Stimulated activated CD8-positive, alpha-beta memory T cell treated with anti-CD3 and anti-CD28 coated beads, Interleukin-7, amount 100 ng/mL, for 48 hours (primary cell): Measurements from ENCODE around the gene MCM3.

Source experiments
- DNase-seq, 2 donors: peaks; one replicate each; pipeline ENCODE4 v3.0.0-alpha.2; 2020; ENCODE audit warnings: low read depth in 1 of 2; ENCODE audit errors: extremely low read depth in 1 of 2

The MCM3 gene

DNA sequence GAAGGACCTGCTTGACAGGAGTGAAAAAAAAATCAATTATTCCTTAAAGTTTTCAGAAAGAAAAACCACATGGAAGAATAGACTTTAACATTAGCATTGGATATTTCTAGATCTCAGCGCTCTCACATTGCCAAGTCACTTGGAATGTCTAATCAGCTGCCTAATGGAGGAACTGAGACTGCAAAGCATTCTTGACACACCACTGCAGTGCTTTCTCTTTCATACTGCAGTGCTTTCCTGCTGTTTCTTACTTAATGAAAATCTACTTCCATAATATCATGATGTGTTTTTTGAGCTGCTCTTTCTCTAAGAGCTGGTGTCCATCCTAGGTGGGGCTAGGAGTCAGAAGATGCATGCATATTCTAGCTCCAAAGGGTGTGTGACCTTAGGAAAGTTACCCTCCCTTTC lies 20.4 kb upstream of the MCM3 start:
- DNase-seq = no peak

DNA sequence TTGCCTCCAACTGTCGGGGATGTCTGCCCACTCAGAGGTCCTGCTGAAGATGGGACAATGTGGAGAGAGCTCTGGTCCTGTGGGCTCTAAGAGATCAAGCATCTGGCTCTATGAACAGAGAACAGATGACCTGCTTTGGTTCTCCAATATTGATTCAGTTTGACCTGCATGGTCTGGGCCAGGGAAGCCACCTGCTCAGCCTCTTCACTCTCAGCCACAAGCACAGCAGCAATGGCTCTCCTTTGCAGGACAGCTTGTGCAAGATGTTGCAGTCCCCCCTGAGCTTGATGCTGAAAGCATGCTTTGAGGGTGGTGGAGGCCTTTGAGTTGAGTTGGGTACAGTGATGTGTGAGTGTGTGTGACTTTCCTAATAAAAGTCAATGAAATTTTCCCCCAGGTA lies 18.6 kb upstream of the MCM3 start:
- no peak for DNase-seq

GRCh38 chr6:52301326-52301725 lies 16.8 kb upstream of the MCM3 start:
- no peak for DNase-seq

GRCh38 chr6:52300489-52300931 lies 16.0 kb upstream of the MCM3 start:
- DNase-seq = no peak

GRCh38 chr6:52299653-52300052 lies 15.1 kb upstream of the MCM3 start:
- DNase-seq = no peak

- no peak for DNase-seq
Observed at GRCh38 chr6:52297433-52297832, 12.9 kb upstream of the MCM3 start.

DNA sequence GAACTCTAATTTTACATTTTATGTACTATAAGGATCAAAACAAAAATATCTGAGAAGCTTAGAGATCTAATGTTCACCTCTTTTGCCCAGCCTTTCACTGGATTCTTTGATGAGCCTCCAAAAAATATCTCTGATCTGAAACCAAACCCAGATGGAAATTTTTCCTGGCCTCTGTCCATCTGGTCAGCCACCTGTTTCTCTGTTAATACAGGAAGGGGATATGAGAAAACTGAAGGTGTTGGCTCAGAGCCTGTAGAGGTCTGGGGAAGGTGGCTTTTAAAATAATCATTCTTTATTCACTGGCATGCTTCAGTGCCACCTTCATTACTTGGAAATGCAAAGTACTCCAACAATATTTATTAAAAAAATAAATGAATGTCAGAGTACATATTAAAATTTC lies 8.5 kb upstream of the MCM3 start:
- no peak for DNase-seq

GRCh38 chr6:52288841-52289240 lies 4.3 kb upstream of the MCM3 start:
- no peak for DNase-seq

DNA sequence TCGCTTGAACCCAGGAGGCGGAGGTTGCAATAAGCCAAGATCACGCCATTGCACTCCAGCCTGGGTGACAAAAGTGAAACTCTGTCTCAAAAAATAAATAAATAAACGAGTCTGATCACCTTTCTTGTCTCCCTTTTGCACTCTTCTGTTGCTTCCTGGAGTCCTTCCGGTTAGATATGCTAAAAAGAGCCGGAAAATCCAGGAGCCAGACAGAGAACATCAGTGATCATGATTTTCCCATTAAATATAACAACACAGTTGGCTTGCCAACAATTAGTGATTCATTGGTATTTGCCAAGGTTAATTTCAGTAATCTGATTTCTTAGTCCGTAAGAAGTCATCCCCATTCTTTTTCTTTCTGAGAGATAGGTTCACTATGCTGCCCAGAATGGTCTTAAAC lies 3.7 kb upstream of the MCM3 start:
- DNase-seq = no peak

DNA sequence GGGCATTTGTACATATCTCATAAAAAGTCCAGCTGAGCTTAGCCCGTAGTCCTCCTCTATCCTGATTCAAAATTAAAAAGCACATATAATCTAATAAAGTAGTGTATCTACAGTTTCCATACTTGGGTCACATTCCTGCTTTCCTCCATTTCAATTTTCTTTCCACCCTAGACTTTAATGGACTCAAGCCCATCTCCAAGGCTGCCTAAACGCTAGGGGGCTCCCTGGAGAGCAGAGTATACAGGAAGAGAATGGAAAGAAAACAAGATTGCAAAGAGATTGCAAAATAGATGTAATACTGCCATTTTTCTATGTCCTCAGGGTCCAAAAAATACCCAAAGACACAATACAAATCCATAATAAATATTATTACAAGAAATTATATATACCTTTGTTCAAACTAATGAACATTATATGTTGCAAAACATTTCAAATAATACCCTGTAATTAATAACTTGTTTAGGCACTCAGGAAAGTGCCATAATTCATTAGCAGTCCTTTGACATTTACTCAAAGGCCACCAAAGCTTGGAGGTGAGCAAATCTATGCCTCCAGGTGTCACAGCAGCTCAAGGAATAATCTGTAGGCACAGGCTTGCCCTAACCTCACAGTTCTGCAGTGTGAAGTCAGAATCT lies 2.4 kb upstream of the MCM3 start:
- DNase-seq = peak in 1 of 2 donors; percentile 61

GRCh38 chr6:52285177-52286068 lies 881 bp upstream of the MCM3 start:
- DNase-seq = no peak

DNA sequence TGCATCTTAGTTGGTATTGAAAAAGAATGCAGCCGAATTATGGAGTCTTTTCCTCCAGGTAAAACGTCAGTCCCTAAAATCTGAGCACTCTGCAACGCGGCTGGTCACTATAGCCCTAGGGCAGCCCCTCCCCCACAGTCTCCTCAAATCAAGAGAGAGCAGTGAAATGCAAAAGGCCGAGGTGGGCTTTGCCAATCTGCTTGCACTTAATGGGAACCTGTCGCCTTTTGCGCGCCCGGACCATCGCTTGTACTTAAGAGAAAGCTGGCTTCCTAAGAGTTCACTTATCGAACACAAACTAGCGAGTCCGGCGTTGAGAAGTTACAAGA lies 447 bp downstream of the MCM3 start:
- DNase-seq = peak; percentile 33 to 51

DNA sequence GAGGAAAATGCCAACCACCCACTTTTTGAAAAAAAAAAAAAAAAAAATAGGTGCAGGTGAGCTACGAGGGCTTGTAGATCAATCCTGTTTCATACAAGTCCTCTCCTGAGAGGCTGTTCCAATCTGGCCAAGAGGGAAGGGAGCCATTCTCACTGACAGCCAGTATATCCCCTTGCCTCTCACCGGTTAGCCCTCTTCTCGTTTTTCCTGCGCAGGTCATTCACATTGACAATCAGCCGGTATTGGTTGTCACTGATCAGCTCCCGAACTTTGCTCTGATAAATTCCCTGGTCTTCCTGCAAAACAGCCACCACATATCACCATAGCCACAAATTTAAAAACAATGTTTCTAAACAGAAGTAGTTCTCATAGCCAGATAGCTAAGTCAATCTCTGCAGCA lies 1.4 kb downstream of the MCM3 start:
- no peak for DNase-seq

DNA sequence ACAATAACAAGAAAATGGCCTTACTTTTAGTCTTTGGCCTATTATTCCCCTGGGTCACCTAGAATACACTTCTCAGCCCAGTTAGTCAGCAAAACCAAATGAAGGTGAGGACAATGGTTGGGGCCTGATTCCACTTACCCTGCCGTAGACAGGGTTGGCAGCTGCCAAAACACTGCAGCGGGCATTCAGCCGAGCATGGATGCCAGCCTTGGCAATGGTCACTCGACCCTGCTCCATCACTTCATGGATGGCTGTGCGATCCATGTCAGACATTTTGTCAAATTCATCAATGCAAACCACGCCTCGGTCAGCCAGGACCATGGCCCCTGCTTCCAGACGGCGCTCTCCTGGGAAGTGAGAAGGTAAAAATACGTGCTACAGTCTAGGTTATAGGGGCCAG lies 8.4 kb downstream of the MCM3 start:
- DNase-seq = no peak

DNA sequence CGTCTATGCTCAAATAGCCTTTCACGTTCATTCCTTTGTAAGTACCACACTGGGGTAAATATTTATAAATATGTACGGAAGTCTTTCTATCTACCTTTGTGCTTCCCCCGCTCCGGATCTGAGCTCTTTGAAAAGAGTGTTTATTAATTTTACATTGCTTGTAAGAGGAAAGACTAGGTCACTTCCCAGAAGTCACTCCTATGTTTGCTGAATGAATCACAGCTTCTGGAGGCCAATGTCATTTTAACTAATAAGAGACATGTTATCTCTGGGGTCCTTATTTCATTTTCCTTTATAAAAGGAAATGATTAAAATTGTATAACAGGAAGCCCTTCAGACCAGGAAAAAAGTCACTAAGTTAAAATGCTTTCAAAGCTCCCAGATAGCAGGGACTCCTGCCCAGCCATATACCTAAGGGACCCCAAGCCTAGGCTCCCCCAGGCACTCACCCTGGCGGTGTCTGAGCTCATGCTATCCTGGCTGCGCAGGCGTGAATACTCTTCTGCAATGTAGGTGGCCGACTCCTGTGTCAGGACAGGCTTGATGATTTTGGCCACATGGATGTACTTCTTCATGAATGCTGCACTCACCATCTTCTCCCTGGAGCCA lies 12.6 kb downstream of the MCM3 start:
- DNase-seq = no peak

DNA sequence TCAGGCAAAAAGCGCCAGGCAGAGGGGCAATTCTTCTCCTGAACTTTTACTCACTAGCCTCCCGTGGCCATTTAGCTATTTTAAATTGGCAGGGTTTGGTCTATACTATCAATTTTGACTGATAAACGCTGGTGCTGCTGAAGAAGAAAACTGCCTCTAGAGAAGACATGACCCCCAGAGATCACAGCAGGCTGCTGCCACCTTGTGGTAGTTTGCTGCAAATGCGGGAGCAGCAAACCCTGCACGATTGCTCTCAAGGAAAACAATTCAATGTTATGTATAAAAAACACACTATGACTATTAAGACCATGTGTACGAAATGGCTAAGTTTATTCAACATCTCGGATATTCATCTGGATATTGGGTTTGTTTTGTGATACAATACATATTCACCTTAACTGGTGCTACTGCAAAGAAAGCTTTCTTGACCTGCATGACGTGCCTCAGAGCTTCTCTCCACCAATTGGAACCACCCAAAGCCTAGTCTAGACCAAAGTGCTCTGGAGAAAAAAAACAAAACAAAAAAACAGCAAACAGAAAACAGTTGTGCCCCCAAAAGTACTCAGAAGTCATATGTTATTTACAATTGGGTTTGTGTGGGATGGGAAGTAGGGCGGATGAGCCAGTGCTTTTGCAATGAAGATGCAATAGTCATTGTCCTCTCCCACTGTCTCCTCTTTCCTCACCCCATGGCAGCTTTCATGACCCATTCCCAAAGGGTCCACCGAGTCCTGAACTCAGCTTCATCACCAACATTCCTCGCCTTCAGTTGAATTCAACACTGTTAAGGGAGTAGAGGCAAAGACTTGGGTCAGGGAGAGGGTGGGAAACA lies 20.6 kb downstream of the MCM3 start:
- DNase-seq = peak; percentile 17 to 35

DNA sequence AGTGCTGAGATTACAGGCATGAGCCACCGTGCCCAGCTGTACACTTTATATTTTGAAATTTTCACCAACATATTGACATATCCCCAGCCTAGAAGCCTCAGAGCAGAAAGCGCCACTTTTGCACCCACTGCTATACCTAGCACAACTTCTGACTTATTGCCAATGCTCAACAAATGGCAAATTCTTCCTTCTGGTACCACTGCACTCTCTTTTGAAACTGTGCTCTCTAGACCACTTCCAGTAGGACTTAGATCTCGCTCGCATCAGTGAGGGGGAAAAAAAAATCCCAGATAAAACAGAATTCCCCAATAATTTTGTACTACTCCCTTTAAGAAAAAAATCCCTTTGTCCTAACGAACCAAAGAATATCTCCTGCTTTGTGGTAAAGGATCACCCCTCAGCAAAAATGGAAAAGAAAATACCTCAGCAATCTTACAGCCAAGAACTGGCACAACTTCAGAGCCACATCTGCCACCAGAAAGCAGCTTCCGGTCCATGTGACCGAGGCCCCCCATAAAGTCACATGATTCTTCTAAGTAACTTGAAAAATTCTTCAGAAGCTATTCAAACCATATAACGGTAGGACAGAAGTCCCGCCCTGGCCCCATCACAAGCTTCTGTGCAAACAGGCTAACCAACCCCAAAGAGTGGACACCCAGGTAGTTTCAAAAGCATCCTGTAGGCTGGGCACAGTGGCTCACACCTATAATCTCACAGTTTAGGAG lies 21.8 kb downstream of the MCM3 start:
- no peak for DNase-seq

DNA sequence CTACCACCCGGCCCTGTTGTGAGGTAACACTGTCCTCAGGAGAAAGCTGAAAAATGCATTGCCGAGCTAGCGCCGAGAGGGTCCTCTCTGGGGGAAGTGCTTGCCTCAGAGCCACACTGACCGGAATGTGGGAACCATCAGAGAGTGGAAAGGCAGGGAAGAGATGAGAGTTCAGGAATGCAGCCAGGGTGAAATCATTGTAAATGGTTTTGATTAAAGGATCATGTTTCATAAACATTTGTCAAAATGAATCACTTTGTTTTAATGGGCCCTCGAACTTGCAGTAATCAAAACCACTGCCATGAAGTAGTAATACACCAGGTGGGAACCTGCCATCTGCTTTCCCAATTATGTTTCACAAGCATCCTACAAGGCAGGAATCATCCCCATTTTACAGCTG lies 23.3 kb downstream of the MCM3 start:
- no peak for DNase-seq

GRCh38 chr6:52260634-52261033 lies 23.9 kb downstream of the MCM3 start:
- DNase-seq = no peak

DNA sequence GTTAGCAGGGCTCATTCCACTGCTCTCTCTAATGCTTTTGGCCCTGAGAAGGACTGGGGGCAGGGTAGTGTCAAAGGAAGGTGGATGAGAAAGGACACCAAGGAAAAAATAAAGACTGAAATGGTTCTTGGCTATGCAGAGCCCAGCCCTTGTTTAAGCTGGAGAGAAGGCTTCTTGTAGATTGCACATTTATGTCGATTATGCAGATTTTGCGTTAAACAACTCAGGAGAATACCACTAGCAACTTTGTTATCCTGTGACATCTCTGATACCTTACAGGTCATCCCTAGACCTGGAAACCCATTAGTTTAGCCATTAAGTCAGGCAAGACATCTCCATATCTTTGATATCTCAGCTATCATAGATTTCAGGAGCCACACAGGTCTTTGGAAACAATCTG lies 29.1 kb downstream of the MCM3 start:
- no peak for DNase-seq
